ENCODE data around the gene ARPIN. TPM values are rescaled to one million over a fixed set of nuclear protein-coding genes. Genes with fewer than 3 reads are reported as not detected.

The ARPIN gene
- total and polyA plus RNA-seq, 9 of the 15 experiments (the other 6 are each of a cell fraction or from before 2014, with no cell fraction given) = not detected

DNA sequence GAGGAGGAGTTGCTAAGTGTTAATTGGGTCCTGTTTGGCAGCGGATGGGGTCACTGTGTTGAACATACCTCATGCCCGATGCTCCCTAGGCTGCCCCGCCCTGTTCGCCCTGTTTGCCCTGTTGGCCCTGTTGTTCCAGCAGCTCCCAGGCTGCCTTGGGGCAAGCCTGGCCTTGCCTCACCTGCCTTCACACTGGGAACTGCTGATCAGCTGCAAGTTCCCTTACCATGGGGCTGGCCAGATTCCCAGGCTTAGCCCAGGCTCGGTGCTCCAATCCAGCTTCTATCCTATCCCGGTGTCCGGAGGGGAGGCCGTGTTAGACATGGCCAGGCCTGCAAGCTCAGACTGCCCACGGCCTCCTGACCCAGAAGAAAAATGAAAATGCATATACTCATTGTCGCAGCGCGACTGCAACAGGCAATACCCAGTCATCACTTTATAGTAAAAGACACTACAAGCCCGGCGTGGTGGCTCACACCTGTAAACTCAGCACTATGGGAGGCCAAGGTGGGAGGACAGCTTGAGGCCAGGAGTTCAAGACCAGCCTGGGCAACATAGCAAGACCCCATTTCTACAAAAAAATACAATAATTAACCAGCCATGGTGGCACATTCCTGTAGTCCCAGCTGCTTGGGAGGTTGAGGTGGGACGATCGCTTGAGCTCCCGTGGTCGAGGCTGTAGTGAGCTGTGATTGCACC is 45.5 kb upstream of the ARPIN start:
- in situ Hi-C loops (cut with MboI) = no loop called here
- CTCF ChIA-PET (ENCODE audit: low intra/inter-chr PET ratio) = no interaction called here
- no peak overlapping the region for H3K4me2 ChIP-seq (ENCODE audit: insufficient read depth, low read length)
- TF ChIP-seq ZNF146 (CRISPR knock-in tag; IDR thresholded peaks at IDR 0.05; ENCODE audit: unreplicated experiment) (no peak), DPF2 (IDR thresholded peaks at IDR 0.05) (no peak), MYC (IDR thresholded peaks at IDR 0.05; ENCODE audit: low read depth, low read length) (no peak), MYC (CRISPR knock-in tag; IDR thresholded peaks at IDR 0.05; ENCODE audit: borderline replicate concordance, low read depth) (no peak), RAD51 (IDR thresholded peaks at IDR 0.05; ENCODE audit: borderline replicate concordance, low read depth) (no peak), RFX5 (IDR thresholded peaks at IDR 0.05; ENCODE audit: low read depth, low read length) (no peak), ASH1L (IDR thresholded peaks at IDR 0.05; ENCODE audit: borderline replicate concordance, low read depth, partially characterized antibody) (no peak), GATAD2B (IDR thresholded peaks at IDR 0.05; ENCODE audit: borderline replicate concordance) (no peak)
- TF ChIP-seq, protein P1, sequence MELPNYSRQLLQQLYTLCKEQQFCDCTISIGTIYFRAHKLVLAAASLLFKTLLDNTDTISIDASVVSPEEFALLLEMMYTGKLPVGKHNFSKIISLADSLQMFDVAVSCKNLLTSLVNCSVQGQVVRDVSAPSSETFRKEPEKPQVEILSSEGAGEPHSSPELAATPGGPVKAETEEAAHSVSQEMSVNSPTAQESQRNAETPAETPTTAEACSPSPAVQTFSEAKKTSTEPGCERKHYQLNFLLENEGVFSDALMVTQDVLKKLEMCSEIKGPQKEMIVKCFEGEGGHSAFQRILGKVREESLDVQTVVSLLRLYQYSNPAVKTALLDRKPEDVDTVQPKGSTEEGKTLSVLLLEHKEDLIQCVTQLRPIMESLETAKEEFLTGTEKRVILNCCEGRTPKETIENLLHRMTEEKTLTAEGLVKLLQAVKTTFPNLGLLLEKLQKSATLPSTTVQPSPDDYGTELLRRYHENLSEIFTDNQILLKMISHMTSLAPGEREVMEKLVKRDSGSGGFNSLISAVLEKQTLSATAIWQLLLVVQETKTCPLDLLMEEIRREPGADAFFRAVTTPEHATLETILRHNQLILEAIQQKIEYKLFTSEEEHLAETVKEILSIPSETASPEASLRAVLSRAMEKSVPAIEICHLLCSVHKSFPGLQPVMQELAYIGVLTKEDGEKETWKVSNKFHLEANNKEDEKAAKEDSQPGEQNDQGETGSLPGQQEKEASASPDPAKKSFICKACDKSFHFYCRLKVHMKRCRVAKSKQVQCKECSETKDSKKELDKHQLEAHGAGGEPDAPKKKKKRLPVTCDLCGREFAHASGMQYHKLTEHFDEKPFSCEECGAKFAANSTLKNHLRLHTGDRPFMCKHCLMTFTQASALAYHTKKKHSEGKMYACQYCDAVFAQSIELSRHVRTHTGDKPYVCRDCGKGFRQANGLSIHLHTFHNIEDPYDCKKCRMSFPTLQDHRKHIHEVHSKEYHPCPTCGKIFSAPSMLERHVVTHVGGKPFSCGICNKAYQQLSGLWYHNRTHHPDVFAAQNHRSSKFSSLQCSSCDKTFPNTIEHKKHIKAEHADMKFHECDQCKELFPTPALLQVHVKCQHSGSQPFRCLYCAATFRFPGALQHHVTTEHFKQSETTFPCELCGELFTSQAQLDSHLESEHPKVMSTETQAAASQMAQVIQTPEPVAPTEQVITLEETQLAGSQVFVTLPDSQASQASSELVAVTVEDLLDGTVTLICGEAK (IDR thresholded peaks at IDR 0.05) = no peak
- TF ChIP-seq, protein P1 (CRISPR knock-in tag; IDR thresholded peaks at IDR 0.05) = no peak
- TF ChIP-seq, protein P2, sequence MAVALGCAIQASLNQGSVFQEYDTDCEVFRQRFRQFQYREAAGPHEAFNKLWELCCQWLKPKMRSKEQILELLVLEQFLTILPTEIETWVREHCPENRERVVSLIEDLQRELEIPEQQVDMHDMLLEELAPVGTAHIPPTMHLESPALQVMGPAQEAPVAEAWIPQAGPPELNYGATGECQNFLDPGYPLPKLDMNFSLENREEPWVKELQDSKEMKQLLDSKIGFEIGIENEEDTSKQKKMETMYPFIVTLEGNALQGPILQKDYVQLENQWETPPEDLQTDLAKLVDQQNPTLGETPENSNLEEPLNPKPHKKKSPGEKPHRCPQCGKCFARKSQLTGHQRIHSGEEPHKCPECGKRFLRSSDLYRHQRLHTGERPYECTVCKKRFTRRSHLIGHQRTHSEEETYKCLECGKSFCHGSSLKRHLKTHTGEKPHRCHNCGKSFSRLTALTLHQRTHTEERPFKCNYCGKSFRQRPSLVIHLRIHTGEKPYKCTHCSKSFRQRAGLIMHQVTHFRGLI (CRISPR knock-in tag; IDR thresholded peaks at IDR 0.05) = no peak

More for the DNA sequence above, 45.5 kb upstream of the ARPIN start:
- no peak overlapping the region for H2AFZ ChIP-seq (ENCODE audit: low read depth, low read length)
- peaks cover 0 to 4% of the 10 kb centered on the region in 2 experiments; a peak in 2 of 5 replicates for H3K4me1 ChIP-seq (replicated peaks in 1 of 2; ENCODE audit: control insufficient read depth in 2 of 2, insufficient read depth in 2 of 2, low read length in 2 of 2)
- no peaks in the 10 kb centered on the region for H3K79me2 ChIP-seq (ENCODE audit: control insufficient read depth, insufficient read depth, low read length)
- no peaks in the 10 kb centered on the region for H3K36me3 ChIP-seq (ENCODE audit: control insufficient read depth, insufficient read depth, low read length)
- 31% methylated on average over 18 of the region's 18 CpGs for WGBS (ENCODE audit: insufficient coverage, low coverage, missing lambda C conversion rate)
- ATAC-seq (no peak), FAIRE-seq (no peak), DNase-seq (ENCODE audit: extremely low read depth in 1 of 4, low spot score in 3 of 4) (no peak)
- H4K20me1 ChIP-seq (replicated peaks; ENCODE audit: control insufficient read depth, insufficient read depth, low read length) = no peaks in the 10 kb centered on the region
- intact Hi-C loops (cut with micrococcal nuclease) = no loop called here
- H3K4me3 ChIP-seq = no peak overlapping the region
- POLR2A ChIA-PET = interaction anchor here (0.8 to 1.8 kb wide), 2 partner anchors 10 to 11 kb away, joined by 3 to 5 read pairs; no protein-coding TSS in a partner anchor
- no peaks in the 10 kb centered on the region; the same call in 1 of the 2 replicates for H3K9me3 ChIP-seq (replicated peaks; ENCODE audit: control insufficient read depth, insufficient read depth, low read depth, low read length)
- BruUV-seq (replicated peaks) = no TSS peak
- H3K9me1 ChIP-seq (ENCODE audit: control insufficient read depth, insufficient read depth, low read length) = no peaks in the 10 kb centered on the region
- no peak overlapping the region for H3K27ac ChIP-seq (ENCODE audit: extremely low read depth, low read depth, low read length)
- H3K27me3 ChIP-seq (ENCODE audit: control insufficient read depth in 2 of 2, insufficient read depth in 2 of 2, low read length in 2 of 2) = no peaks in the 10 kb centered on the region; a peak in 2 of 5 replicates
- H3K9ac ChIP-seq (ENCODE audit: insufficient read depth in 1 of 2, low read depth in 2 of 2, low read length in 2 of 2) = no peak overlapping the region
